Activated naive CD8-positive, alpha-beta T cell treated with anti-CD3 and anti-CD28 coated beads for 36 hours (primary cell): ENCODE results near the gene WDR4. TPM values are rescaled to one million over a fixed set of nuclear protein-coding genes. Genes with fewer than 3 reads are reported as not detected.
"Not testable (repeated sequence)": the region's sequence is repeated elsewhere in the genome, so short reads cannot be mapped to it uniquely, and the experiment has no call there.

Experiments used
- DNase-seq: peaks from one replicate; pipeline ENCODE4 v3.0.0; 2021
- H3K27ac Mint-ChIP-seq: one replicate; pipeline ENCODE4 v1.8.0; 2022; ENCODE audit warnings: mild to moderate bottlenecking, moderate library complexity, mixed read lengths
- H3K27me3 Mint-ChIP-seq: one replicate; pipeline ENCODE4 v1.8.0; 2022; ENCODE audit warnings: mild to moderate bottlenecking, mixed read lengths
- H3K36me3 Mint-ChIP-seq: one replicate; pipeline ENCODE4 v1.8.0; 2021; ENCODE audit warnings: mild to moderate bottlenecking, mixed read lengths
- H3K4me1 Mint-ChIP-seq: one replicate; pipeline ENCODE4 v1.8.0; 2021; ENCODE audit warnings: mixed read lengths
- H3K4me3 Mint-ChIP-seq: one replicate; pipeline ENCODE4 v1.8.0; 2022; ENCODE audit warnings: mild to moderate bottlenecking, moderate library complexity, mixed read lengths
- H3K9me3 Mint-ChIP-seq: one replicate; pipeline ENCODE4 v1.8.0; 2022; ENCODE audit warnings: mixed read lengths
- total RNA-seq, 2 experiments: library from RNA; stranded (reverse); gene quantifications; one replicate each; pipeline ENCODE4 v1.2.3, GENCODE V29; 2021

The WDR4 gene, protein sequence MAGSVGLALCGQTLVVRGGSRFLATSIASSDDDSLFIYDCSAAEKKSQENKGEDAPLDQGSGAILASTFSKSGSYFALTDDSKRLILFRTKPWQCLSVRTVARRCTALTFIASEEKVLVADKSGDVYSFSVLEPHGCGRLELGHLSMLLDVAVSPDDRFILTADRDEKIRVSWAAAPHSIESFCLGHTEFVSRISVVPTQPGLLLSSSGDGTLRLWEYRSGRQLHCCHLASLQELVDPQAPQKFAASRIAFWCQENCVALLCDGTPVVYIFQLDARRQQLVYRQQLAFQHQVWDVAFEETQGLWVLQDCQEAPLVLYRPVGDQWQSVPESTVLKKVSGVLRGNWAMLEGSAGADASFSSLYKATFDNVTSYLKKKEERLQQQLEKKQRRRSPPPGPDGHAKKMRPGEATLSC
- total RNA-seq, result 10 to 100 TPM; 54.0 to 56.7 TPM

DNA sequence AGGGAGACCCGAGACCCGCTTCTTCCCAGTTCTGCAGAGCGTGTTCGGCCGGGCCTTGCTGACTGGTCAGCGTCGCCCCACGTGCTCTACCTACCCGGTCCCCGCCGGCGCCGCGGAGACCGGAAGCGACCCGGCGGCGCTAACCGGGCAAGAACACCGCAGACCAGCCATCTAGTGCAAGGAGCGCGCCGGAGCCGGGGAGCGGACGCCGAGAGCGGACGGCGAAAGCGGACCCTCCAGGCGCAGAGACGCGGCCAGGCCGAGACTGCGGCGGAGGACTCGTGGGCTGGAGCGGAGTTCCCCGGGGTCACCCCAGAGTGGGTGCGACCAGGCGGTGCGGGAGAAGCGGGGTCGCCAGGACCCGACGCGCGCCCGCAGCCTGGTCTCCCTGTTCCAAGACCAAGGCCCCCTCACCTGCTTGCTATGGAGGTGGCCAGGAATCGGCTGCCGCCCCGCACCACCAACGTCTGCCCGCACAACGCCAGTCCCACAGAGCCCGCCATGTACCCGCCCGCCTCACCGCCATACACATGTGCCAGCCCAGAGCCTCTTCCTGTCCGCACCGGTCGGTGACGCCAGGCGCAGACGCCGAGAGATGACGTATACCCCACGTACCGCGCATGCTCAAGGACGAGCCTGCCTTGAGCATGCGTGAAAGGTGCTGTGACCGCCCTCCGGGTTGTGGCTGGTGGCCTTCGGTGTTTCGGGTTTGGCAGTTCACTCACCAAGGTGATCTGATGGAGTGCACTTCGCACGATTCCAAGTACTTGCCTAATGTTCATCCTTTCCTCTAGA lies at the start of gene WDR4:
Gene WDR4 (minus strand): TSS at position 547 of the 795 bp plus-strand sequence. CDS start 44 bp downstream, at position 503.
- peaks cover 36% of the 10 kb centered on the region for H3K36me3 Mint-ChIP-seq
- peak within 1 kb of the TSS; percentile 95 for H3K27ac Mint-ChIP-seq
- peaks cover 24% of the 10 kb centered on the region for H3K4me1 Mint-ChIP-seq
- H3K27me3 Mint-ChIP-seq, result no peaks in the 10 kb centered on the region
- H3K4me3 Mint-ChIP-seq, result peak within 1 kb of the TSS; percentile 93
- peak; percentile 98 for DNase-seq
- no peaks in the 10 kb centered on the region for H3K9me3 Mint-ChIP-seq

DNA sequence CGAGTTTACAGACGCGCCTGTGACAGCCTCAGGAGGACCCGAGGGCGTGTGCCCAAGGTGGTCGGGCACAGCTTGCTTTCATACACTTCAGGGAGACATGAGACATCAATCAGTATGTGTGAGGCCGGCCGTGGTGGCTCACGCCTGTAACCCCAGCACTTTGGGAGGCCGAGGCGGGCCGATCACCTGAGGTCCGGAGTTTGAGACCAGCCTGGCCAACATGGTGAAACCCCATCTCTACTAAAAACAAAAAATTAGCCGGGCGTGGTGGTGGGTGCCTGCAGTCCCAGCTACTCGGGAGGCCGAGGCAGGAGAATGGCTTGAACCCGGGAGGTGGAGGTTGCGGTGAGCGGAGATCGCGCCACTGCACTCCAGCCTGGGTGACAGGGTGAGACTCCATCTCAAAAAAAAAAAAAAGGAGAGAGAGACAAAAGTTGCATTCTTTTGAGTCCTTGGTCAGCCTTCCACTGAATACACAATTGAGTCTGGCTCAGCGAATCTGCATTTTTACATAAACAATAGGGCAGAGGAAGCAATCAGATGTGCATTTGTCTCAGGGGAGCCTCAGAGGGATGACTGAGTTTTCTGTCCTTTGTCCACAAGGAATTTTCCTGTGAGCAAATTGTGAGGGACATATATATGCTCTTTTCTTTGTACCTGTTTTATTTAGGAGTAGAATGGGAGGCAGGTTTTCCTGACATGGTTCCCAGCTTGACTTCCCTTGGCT lies 48.3 kb upstream of the WDR4 start:
- H3K9me3 Mint-ChIP-seq, H3K27ac Mint-ChIP-seq, DNase-seq, H3K4me3 Mint-ChIP-seq, H3K27me3 Mint-ChIP-seq, H3K36me3 Mint-ChIP-seq: not testable (repeated sequence)
- H3K4me1 Mint-ChIP-seq, result peaks cover 14% of the 10 kb centered on the region

DNA sequence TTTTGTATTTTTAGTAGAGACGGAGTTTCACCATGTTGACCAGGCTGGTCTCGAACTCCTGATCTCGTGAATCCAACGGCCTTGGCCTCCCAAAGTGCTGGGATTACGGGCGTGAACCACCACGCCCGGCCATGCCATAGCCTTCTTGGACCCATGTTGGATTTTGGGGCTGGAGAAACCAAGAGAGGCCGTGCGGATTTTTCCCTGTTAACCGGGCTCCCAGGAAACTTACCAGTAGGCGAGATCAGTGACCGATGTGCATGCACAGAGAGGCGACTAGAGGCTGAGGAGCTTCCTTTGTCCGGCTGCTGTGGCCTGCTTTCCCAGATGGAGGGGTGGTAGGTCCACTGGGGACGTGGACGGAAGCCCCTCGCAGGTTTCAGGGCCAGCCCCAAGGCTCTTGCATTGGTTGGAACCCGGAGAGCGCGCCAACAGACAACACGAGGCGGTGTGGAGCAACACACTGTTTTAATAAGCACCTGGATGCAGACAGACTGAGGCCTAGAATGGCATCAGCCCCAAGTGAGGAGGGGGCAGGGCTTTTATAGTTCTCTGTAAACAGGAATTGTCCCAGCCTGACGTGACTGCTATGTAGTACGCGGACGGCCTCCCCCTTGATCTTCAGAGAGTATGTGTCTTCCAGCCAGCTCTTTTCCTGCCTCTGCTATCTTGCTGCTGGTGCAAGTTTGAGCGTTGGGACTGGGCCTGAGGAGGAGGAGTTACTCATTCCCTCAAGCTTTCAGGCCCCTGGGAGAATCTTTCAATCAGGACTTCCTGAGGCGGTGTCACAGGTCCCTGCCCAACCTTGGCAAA lies 46.0 kb upstream of the WDR4 start, which contains the start of gene ERVH48-1:
Gene ERVH48-1 (minus strand): TSS at position 517 of the 813 bp plus-strand sequence. CDS start 6,624 bp downstream, outside the sequence.
- no peak for DNase-seq
- peaks cover 14% of the 10 kb centered on the region for H3K4me1 Mint-ChIP-seq
- H3K36me3 Mint-ChIP-seq, result no peaks in the 10 kb centered on the region
- H3K9me3 Mint-ChIP-seq, result no peaks in the 10 kb centered on the region
- no peaks in the 10 kb centered on the region for H3K27me3 Mint-ChIP-seq
- H3K27ac Mint-ChIP-seq, result peak within 1 kb of the TSS; percentile 54
- H3K4me3 Mint-ChIP-seq, result no peak within 1 kb of the TSS

DNA sequence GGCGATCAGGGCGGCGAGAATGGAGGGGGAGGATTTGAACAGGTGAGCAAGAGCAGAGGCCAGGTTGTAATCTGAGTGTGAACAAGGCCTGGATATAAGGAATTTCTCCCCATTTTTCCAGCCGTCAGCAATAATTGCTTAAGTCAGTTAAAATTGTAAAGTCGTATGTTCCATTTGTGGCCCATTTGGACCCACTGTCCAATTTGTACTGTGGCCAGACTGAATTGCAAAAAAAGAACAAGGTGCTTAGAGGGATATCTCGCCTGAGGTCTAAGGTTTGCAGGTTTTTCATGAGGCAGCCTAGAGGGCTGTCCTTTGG lies 45.1 kb upstream of the WDR4 start:
- Mint-ChIP-seq H3K4me3 (peak overlapping the region; percentile 67), H3K9me3 (no peaks in the 10 kb centered on the region), H3K27ac (peak overlapping the region; percentile 85), H3K36me3 (no peaks in the 10 kb centered on the region), H3K27me3 (no peaks in the 10 kb centered on the region), H3K4me1 (peaks cover 14% of the 10 kb centered on the region)
- peak; percentile 6 for DNase-seq

DNA sequence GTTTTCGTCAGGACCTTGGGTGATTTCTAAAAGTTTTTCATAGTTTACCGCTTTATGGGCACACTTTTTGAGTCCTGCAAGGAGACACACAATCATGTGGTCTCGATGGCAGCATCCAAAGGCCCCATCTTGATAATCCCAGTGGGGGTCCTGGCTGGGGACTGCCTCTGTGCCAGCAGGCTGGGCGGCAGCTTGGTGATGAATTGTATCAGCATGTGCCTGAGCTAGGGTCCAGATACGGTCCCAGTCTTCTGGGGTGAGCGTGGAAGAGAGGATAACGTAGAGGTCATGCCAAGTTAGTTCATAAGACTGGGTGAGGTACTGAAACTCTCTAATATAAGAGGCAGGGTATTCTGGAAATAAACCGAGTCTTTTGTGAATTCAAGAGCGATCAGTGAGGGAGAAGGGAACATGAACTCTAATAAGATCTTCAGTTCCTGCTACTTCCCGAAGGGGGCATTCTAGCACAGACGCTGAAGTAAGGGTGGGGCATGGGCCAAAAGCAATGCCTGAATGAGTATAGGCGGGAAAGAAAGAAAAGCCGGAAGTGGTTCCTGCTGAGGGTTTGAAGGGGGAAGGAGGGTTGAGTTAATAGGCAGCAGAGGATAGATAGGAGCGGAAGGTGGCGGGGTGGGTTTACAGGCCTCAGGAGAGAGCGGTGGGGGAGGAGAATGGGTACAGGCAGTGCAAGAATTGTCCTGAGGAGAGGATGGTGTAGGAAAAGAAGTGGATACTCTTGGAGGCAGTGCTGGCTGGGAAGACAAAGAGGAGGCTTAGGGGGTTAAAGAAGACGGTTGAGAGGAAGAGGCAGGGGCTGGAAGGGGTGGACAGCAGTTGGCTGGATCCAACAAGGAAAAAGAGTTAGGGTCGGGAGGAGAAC lies 44.5 kb upstream of the WDR4 start:
- Mint-ChIP-seq H3K36me3 (no peaks in the 10 kb centered on the region), H3K27me3 (no peaks in the 10 kb centered on the region), H3K27ac (peak overlapping the region; percentile 85), H3K9me3 (no peaks in the 10 kb centered on the region), H3K4me1 (peaks cover 14% of the 10 kb centered on the region), H3K4me3 (peak overlapping the region; percentile 67)
- peak; percentile 78 for DNase-seq

DNA sequence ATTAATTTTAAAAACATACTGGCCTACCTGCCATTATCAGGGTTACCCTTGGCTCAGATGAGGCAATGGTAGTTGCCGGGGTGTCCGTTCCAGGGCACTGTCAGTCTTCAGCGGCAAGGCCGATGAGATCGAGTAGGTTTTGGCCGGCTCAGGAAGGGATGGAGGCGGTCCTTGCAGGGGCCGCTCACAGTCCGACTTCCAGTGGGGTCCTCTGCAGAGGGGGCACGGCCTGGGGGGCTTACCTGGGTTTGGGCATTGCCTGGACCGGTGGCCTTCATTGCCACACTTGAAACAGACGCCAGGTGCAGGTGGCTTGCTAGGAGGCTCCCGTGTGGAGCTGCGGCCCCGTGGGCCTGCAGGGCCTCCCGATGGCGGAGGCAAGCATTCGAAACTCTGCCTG lies 43.6 kb upstream of the WDR4 start:
- Mint-ChIP-seq H3K27me3 (no peaks in the 10 kb centered on the region), H3K27ac (peak overlapping the region; percentile 6), H3K4me1 (peaks cover 14% of the 10 kb centered on the region), H3K4me3 (no peak overlapping the region), H3K36me3 (no peaks in the 10 kb centered on the region), H3K9me3 (no peaks in the 10 kb centered on the region)
- no peak for DNase-seq

DNA sequence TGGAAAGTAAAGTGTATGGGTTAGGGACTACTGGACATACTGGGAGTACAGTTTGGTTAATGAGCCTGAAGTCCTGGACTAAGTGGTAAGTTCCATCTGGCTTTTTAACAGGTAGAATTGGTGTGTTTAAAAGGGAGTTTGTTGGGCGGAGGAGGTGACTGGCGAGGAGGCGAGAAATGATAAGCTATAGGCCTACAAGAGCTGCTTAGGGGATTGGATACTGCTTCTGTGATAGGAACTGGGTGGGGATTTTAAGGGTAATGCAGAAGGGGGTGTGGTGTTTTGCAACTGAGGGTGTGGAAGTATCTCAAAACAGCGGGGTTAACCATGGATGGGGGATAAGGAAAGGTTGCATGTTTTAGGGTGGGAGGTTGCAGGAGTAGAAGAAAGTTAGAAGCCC lies 42.6 kb upstream of the WDR4 start:
- no peak for DNase-seq
- no peaks in the 10 kb centered on the region for H3K9me3 Mint-ChIP-seq
- no peaks in the 10 kb centered on the region for H3K27me3 Mint-ChIP-seq
- no peak overlapping the region for H3K4me3 Mint-ChIP-seq
- H3K27ac Mint-ChIP-seq, result no peak overlapping the region
- no peaks in the 10 kb centered on the region for H3K36me3 Mint-ChIP-seq
- peaks cover 14% of the 10 kb centered on the region for H3K4me1 Mint-ChIP-seq

DNA sequence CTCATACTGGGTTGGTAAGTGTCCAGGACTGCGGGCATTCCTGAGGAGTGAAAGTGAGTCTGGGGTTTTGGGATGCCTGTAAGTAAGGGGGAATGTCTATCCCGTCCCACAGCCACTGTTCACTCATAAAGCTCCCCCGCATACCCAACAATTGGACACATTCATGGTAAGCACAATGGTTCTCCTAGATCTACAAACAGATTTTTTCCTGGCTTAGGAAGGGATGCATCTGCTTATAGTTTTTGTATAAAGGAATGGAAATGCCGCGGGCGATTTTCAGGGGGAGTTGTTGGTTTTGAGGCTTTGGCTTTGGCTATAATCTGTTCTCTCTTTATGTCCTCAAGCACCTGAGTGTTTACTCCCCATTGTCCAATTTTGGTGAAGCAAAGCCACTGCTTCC lies 39.0 kb upstream of the WDR4 start:
- Mint-ChIP-seq H3K27ac (no peak overlapping the region), H3K27me3 (no peaks in the 10 kb centered on the region), H3K36me3 (no peaks in the 10 kb centered on the region), H3K9me3 (no peaks in the 10 kb centered on the region), H3K4me3 (no peak overlapping the region), H3K4me1 (no peaks in the 10 kb centered on the region)
- DNase-seq, result no peak

DNA sequence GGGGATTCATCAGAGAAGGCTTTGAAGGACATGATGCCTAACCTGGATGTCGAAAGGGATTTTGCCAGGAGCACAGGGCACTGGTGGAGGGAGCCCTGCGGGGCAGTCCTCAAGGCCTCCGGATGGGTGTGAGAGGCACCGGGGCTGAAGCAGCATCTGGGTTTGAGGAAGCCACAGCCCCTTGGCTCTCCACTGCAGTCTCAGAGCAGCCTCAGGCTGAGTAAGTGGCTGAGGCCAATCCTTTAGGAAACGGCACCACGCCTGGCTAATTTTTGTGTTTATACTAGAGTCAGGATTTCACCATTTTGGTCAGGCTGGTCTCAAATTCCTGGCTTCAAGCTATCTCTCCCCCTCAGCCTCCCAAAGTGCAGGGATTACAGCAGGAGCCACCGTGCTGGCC lies 34.1 kb upstream of the WDR4 start:
- no peak overlapping the region for H3K27ac Mint-ChIP-seq
- no peak overlapping the region for H3K4me3 Mint-ChIP-seq
- H3K27me3 Mint-ChIP-seq, result no peaks in the 10 kb centered on the region
- H3K36me3 Mint-ChIP-seq, result peaks cover 2% of the 10 kb centered on the region
- H3K9me3 Mint-ChIP-seq, result no peaks in the 10 kb centered on the region
- no peak for DNase-seq
- H3K4me1 Mint-ChIP-seq, result no peaks in the 10 kb centered on the region

DNA sequence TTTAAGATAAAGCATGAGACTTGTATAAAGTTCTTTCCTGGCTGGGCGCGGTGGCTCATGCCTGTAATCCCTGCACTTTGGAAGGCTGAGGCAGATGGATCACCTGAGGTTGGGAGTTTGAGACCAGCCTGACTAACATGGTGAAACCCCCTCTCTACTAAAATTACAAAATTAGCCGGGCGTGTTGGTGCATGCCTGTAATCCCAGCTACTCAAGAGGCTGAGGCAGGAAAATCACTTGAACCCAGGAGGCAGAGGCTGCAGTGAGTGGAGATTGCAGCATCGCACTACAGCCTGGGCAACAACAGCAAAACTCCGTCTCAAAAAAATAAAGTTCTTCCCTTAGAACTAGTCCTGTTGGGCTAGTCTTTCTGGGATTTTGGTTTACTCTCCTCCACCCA lies 32.6 kb upstream of the WDR4 start:
- H3K36me3 Mint-ChIP-seq, H3K27me3 Mint-ChIP-seq, H3K4me1 Mint-ChIP-seq, H3K9me3 Mint-ChIP-seq, H3K27ac Mint-ChIP-seq, H3K4me3 Mint-ChIP-seq, DNase-seq: not testable (repeated sequence)

DNA sequence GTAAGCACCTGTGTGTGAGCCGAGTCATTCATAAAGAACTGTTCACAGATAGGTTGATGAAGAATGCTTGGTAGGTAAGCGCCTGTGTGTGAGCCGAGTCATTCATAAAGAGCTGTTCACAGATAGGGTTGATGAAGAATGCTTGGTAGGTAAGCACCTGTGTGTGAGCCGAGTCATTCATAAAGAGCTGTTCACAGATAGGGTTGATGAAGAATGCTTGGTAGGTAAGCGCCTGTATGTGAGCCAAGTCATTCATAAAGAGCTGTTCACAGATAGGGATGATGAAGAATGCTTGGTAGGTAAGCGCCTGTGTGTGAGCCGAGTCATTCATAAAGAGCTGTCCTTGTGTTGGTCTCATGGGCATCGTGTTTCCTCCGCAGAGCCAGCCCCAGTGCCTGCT lies 29.1 kb upstream of the WDR4 start:
- not testable (repeated sequence) for H3K4me1 Mint-ChIP-seq, H3K4me3 Mint-ChIP-seq, H3K27ac Mint-ChIP-seq, H3K27me3 Mint-ChIP-seq, H3K9me3 Mint-ChIP-seq, DNase-seq
- peaks cover 19% of the 10 kb centered on the region for H3K36me3 Mint-ChIP-seq

DNA sequence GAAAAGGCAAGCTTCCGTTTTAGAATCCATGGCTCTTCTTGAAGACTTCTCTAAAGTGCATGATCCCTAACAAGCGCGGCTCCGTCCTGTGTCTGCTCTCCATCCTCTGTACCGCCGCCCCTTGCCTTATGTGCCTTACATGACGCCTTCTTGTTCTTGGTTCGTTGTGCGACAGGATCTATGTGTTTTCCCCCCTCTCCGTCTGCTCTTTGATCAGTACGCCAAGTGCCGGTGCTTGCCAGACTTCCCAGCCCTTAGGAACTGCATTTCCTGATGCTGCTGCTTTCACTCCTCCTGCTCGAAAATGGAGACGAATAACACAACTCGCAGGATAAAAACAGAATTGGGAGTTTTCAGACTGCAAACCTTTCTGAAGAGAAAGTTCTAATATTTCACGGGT lies 26.9 kb upstream of the WDR4 start:
- H3K36me3 Mint-ChIP-seq, result peaks cover 21% of the 10 kb centered on the region
- H3K9me3 Mint-ChIP-seq, result no peaks in the 10 kb centered on the region
- DNase-seq, result no peak
- no peaks in the 10 kb centered on the region for H3K27me3 Mint-ChIP-seq
- no peak overlapping the region for H3K27ac Mint-ChIP-seq
- peaks cover 1% of the 10 kb centered on the region for H3K4me1 Mint-ChIP-seq
- H3K4me3 Mint-ChIP-seq, result no peak overlapping the region

DNA sequence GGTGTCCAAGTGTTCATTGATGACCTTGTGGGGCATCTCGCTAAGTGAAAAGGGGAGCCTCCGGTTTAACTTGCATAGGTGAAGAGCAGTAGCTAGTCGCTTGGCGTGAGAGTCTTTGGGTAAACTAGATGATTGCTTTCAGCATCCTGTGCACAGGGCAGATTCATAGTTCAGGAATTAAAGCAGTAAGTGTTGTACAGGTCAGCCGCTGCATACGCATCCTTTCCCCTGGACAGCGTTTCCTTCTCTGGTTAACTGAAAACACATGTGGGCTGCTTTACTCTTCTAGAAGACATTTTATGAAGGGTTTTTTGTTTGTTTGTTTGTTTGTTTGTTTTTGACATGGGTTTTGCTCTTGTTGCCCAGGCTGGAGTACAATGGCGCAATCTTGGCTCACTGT lies 25.9 kb upstream of the WDR4 start:
- no peaks in the 10 kb centered on the region for H3K9me3 Mint-ChIP-seq
- no peak for DNase-seq
- H3K27me3 Mint-ChIP-seq, result no peaks in the 10 kb centered on the region
- H3K4me1 Mint-ChIP-seq, result peaks cover 1% of the 10 kb centered on the region
- H3K27ac Mint-ChIP-seq, result no peak overlapping the region
- no peak overlapping the region for H3K4me3 Mint-ChIP-seq
- H3K36me3 Mint-ChIP-seq, result peaks cover 21% of the 10 kb centered on the region

DNA sequence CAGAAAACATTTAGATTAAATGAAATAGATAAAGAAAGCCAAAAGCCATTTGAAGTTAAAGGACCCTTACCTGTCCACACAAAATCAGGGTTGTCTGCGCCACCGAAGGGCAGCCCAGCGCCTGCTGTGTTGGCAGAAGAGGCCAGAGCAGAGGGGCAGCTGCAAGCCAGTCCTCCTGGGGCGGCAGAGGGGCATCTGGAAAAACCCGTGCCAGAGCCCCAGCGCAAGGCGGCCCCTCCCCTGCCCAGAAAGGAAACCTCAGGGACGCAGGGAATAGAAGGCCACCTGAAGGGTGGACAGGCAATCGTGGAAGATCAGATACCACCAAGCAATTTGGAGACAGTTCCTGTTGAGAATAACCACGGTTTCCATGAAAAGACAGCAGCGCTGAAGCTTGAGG lies 24.5 kb upstream of the WDR4 start:
- Mint-ChIP-seq H3K9me3 (no peaks in the 10 kb centered on the region), H3K4me3 (no peak overlapping the region), H3K4me1 (peaks cover 1% of the 10 kb centered on the region), H3K27me3 (no peaks in the 10 kb centered on the region), H3K36me3 (peaks cover 19% of the 10 kb centered on the region), H3K27ac (no peak overlapping the region)
- no peak for DNase-seq
